SU-DHL-6 (cell line): ENCODE data around the gene NACC2.

Source experiments
- H2AFZ ChIP-seq: fragments of 200-600 bp; sonication (generic); 2 replicates; pipeline ENCODE4 v1.6.1; 2014; ENCODE audit warnings: low read depth, mild to moderate bottlenecking, moderate library complexity, mixed read lengths, antibody characterized with exemption, low read length; ENCODE audit not compliant: severe bottlenecking
- H3F3A ChIP-seq: fragments of 200-600 bp; shearing (Covaris generic); 2 replicates; pipeline ENCODE4 v1.6.0; 2016; ENCODE audit warnings: antibody characterized with exemption, mild to moderate bottlenecking; ENCODE audit not compliant: insufficient read depth
- H3K27ac ChIP-seq: fragments of 200-600 bp; sonication (generic); 2 replicates; pipeline ENCODE4 v1.5.1; 2016; ENCODE audit warnings: low read depth, mild to moderate bottlenecking, low read length, moderate library complexity, mixed read lengths
- H3K27me3 ChIP-seq: fragments of 200-600 bp; sonication (generic), shearing (Covaris generic); 2 replicates; pipeline ENCODE4 v1.6.0; 2014; ENCODE audit warnings: mild to moderate bottlenecking, low read length
- H3K36me3 ChIP-seq: fragments of 200-600 bp; sonication (generic); 2 replicates; pipeline ENCODE4 v1.6.1; 2014; ENCODE audit warnings: mild to moderate bottlenecking, low read length, mixed read lengths
- H3K4me2 ChIP-seq: fragments of 300-600, 200-600 bp; shearing (Covaris generic), sonication (generic); 2 replicates; pipeline ENCODE4 v1.6.0; 2014; ENCODE audit warnings: low read length, low read depth, mild to moderate bottlenecking; ENCODE audit not compliant: poor library complexity, severe bottlenecking
- H3K4me3 ChIP-seq: fragments of 200-600 bp; sonication (generic); 2 replicates; pipeline ENCODE4 v1.5.1; 2014; ENCODE audit warnings: antibody characterized with exemption, low read length, mild to moderate bottlenecking, mixed read lengths; ENCODE audit not compliant: insufficient read depth, poor library complexity, severe bottlenecking
- H3K79me2 ChIP-seq: fragments of 200-600 bp; sonication (generic); 2 replicates; pipeline ENCODE4 v1.6.1; 2014; ENCODE audit warnings: mild to moderate bottlenecking, low read length, moderate library complexity; ENCODE audit not compliant: insufficient read depth
- H3K9ac ChIP-seq: fragments of 200-600 bp; sonication (generic); 2 replicates; pipeline ENCODE4 v1.7.0; 2014; ENCODE audit warnings: mild to moderate bottlenecking, low read length
- H3K9me2 ChIP-seq: fragments of 200-600 bp; sonication (generic); replicated peaks from 2 replicates; pipeline ENCODE4 v1.6.1; 2014; ENCODE audit warnings: low read length; ENCODE audit not compliant: insufficient read depth
- H3K9me3 ChIP-seq: fragments of 200-600 bp; sonication (generic); 2 replicates; pipeline ENCODE4 v1.6.1; 2014; ENCODE audit warnings: low read length, mixed read lengths; ENCODE audit not compliant: insufficient read depth
- H4K20me1 ChIP-seq: fragments of 200-600 bp; sonication (generic); 2 replicates; pipeline ENCODE4 v1.6.1; 2014; ENCODE audit warnings: low read depth, mild to moderate bottlenecking, antibody characterized with exemption, low read length, moderate library complexity, mixed read lengths
- CTCF ChIP-seq: fragments of 200-600 bp; sonication (generic); IDR thresholded peaks from one replicate; pipeline ENCODE4 v1.5.1; 2017; ENCODE audit warnings: antibody characterized with exemption, mild to moderate bottlenecking, low read length, moderate library complexity; ENCODE audit not compliant: insufficient read depth, poor library complexity, severe bottlenecking
- EZH2phosphoT487 ChIP-seq: fragments of 200-600 bp; sonication (generic), shearing (Covaris generic); conservative IDR thresholded peaks from 2 replicates; pipeline ENCODE4 v1.6.1; 2018; ENCODE audit warnings: mild to moderate bottlenecking, antibody characterized with exemption, low read length, moderate library complexity, mixed read lengths

Gene NACC2

GRCh38 chr9:135989722-135990467, 105.2 kb downstream of the NACC2 start:
- no peak overlapping the region for H3K4me2 ChIP-seq
- no peak overlapping the region for H2AFZ ChIP-seq
- H3K27ac ChIP-seq, result no peak overlapping the region
- H3K9ac ChIP-seq, result no peak overlapping the region
- H3K27me3 ChIP-seq, result no peaks in the 10 kb centered on the region
- no peaks in the 10 kb centered on the region for H4K20me1 ChIP-seq
- H3K4me3 ChIP-seq, result no peak overlapping the region
- no peaks in the 10 kb centered on the region for H3F3A ChIP-seq
- H3K9me2 ChIP-seq, result no peaks in the 10 kb centered on the region
- no peaks in the 10 kb centered on the region for H3K36me3 ChIP-seq
- H3K9me3 ChIP-seq, result no peaks in the 10 kb centered on the region
- no peaks in the 10 kb centered on the region for H3K79me2 ChIP-seq
- TF ChIP-seq EZH2phosphoT487, result no peak
- TF ChIP-seq CTCF, result no peak

GRCh38 chr9:135989157-135989556, 105.9 kb downstream of the NACC2 start:
- H3F3A ChIP-seq, result no peaks in the 10 kb centered on the region
- no peaks in the 10 kb centered on the region for H3K9me2 ChIP-seq
- H3K27ac ChIP-seq, result no peak overlapping the region
- no peak overlapping the region for H3K4me3 ChIP-seq
- no peaks in the 10 kb centered on the region for H3K79me2 ChIP-seq
- no peak for TF ChIP-seq CTCF
- no peak for TF ChIP-seq EZH2phosphoT487
- no peak overlapping the region for H3K4me2 ChIP-seq
- no peak overlapping the region for H3K9ac ChIP-seq
- no peaks in the 10 kb centered on the region for H3K27me3 ChIP-seq
- H4K20me1 ChIP-seq, result no peaks in the 10 kb centered on the region
- no peak overlapping the region for H2AFZ ChIP-seq
- no peaks in the 10 kb centered on the region for H3K36me3 ChIP-seq
- H3K9me3 ChIP-seq, result no peaks in the 10 kb centered on the region

- no peaks in the 10 kb centered on the region for H3K27me3 ChIP-seq
- H3F3A ChIP-seq, result no peaks in the 10 kb centered on the region
- no peak overlapping the region for H3K4me3 ChIP-seq
- no peaks in the 10 kb centered on the region for H4K20me1 ChIP-seq
- no peaks in the 10 kb centered on the region for H3K36me3 ChIP-seq
- no peaks in the 10 kb centered on the region for H3K9me3 ChIP-seq
- H3K9me2 ChIP-seq, result no peaks in the 10 kb centered on the region
- no peak overlapping the region for H3K9ac ChIP-seq
- no peak overlapping the region for H3K4me2 ChIP-seq
- H2AFZ ChIP-seq, result no peak overlapping the region
- no peak overlapping the region for H3K27ac ChIP-seq
- no peak for TF ChIP-seq CTCF
- TF ChIP-seq EZH2phosphoT487, result no peak
- H3K79me2 ChIP-seq, result no peaks in the 10 kb centered on the region
Observed at GRCh38 chr9:135988493-135988892, 106.6 kb downstream of the NACC2 start.
